HEK293 (cell line): Measurements from ENCODE around the gene ADGRL1.

Experiments
- CTCF ChIA-PET: fragments of 350-600 bp; formaldehyde crosslinking; extraction: SDS; loops from one replicate; lab custom pipeline; 2021; ENCODE audit warnings: antibody characterized with exemption; lab: Yijun Ruan, JAX
- POLR2A ChIA-PET: fragments of 300-600 bp; formaldehyde crosslinking; extraction: SDS; loops from one replicate; lab custom pipeline; 2020; ENCODE audit warnings: antibody characterized with exemption, inconsistent platforms; lab: Yijun Ruan, JAX
- H3K27ac ChIP-seq: fragments of 200-500 bp; sonication (Bioruptor generic); 2 replicates; pipeline ENCODE4 v1.5.1; 2014; ENCODE audit warnings: low read depth, low read length, control low read depth, inconsistent platforms; ENCODE audit errors: extremely low read depth
- H3K36me3 ChIP-seq, 2 experiments: fragments of 200-500 bp in 1 of 2; sonication (Bioruptor generic) in 1 of 2; 1 replicate in 1 of 2; 2 replicates in 1 of 2; pipeline ENCODE4 v1.5.1; 2014 to 2017; ENCODE audit warnings: inconsistent platforms in 2 of 2, low read length in 2 of 2; ENCODE audit not compliant: control insufficient read depth in 2 of 2, insufficient read depth in 1 of 2
- H3K4me1 ChIP-seq: fragments of 200-500 bp; sonication (Bioruptor generic); 2 replicates; pipeline ENCODE4 v1.5.1; 2014; ENCODE audit warnings: mild to moderate bottlenecking, low read length, inconsistent platforms; ENCODE audit not compliant: control insufficient read depth, insufficient read depth
- H3K4me3 ChIP-seq: 2 replicates; pipeline ENCODE4 v1.5.1; 2011; ENCODE audit warnings: low read depth, mild to moderate bottlenecking, control low read depth, low read length, moderate library complexity
- H3K9me3 ChIP-seq: fragments of 200-500 bp; sonication (Bioruptor generic); 2 replicates; pipeline ENCODE4 v1.5.1; 2014; ENCODE audit warnings: low read depth, low read length, inconsistent platforms; ENCODE audit not compliant: control insufficient read depth, insufficient read depth
- BCL6B ChIP-seq: fragments of 450-650 bp; formaldehyde crosslinking; IDR thresholded peaks from 2 replicates; pipeline ENCODE4 v1.5.1; 2017; ENCODE audit warnings: missing biosample characterization, missing genetic modification characterization
- GLIS1 ChIP-seq: fragments of 450-650 bp; formaldehyde crosslinking; IDR thresholded peaks from 2 replicates; pipeline ENCODE4 v1.5.1; 2016; ENCODE audit warnings: missing biosample characterization, missing genetic modification characterization
- KLF10 ChIP-seq: fragments of 450-650 bp; IDR thresholded peaks from 2 replicates; pipeline ENCODE4 v1.5.1; 2018; ENCODE audit warnings: missing biosample characterization, mild to moderate bottlenecking, missing genetic modification characterization
- REPIN1 ChIP-seq: fragments of 450-650 bp; formaldehyde crosslinking; IDR thresholded peaks from 2 replicates; pipeline ENCODE4 v1.5.1; 2017; ENCODE audit warnings: missing biosample characterization, missing genetic modification characterization, low read depth
- SETDB1 ChIP-seq: IDR thresholded peaks from one replicate; pipeline ENCODE4 v1.6.1; 2017; ENCODE audit warnings: mild to moderate bottlenecking, low read length, moderate library complexity, mixed read lengths; ENCODE audit not compliant: insufficient read length
- TCF7L2 ChIP-seq: IDR thresholded peaks from 2 replicates; pipeline ENCODE4 v1.6.1; 2011; ENCODE audit warnings: low read depth, mild to moderate bottlenecking, inconsistent platforms, low read length, moderate library complexity, borderline replicate concordance
- ZBTB44 ChIP-seq: fragments of 450-650 bp; IDR thresholded peaks from 2 replicates; pipeline ENCODE4 v1.5.1; 2018; ENCODE audit warnings: missing biosample characterization, mild to moderate bottlenecking, missing genetic modification characterization
- ZBTB48 ChIP-seq: fragments of 450-650 bp; formaldehyde crosslinking; IDR thresholded peaks from 2 replicates; pipeline ENCODE4 v1.5.1; 2016; ENCODE audit warnings: missing biosample characterization, missing genetic modification characterization
- ZBTB7A ChIP-seq: fragments of 450-650 bp; formaldehyde crosslinking; IDR thresholded peaks from 2 replicates; pipeline ENCODE4 v1.5.1; 2016; ENCODE audit warnings: low read depth, missing biosample characterization, missing genetic modification characterization
- ZNF121 ChIP-seq: fragments of 450-650 bp; formaldehyde crosslinking; IDR thresholded peaks from 2 replicates; pipeline ENCODE4 v1.5.1; 2016; ENCODE audit warnings: missing biosample characterization, missing genetic modification characterization
- ZNF175 ChIP-seq: fragments of 450-650 bp; formaldehyde crosslinking; IDR thresholded peaks from 2 replicates; pipeline ENCODE4 v1.5.1; 2016; ENCODE audit warnings: missing biosample characterization, missing genetic modification characterization
- ZNF366 ChIP-seq: fragments of 450-650 bp; formaldehyde crosslinking; conservative IDR thresholded peaks from 2 replicates; pipeline ENCODE4 v1.5.1; 2016; ENCODE audit warnings: missing biosample characterization, missing genetic modification characterization
- ZNF398 ChIP-seq: fragments of 450-650 bp; formaldehyde crosslinking; IDR thresholded peaks from 2 replicates; pipeline ENCODE4 v1.5.1; 2017; ENCODE audit warnings: missing biosample characterization, missing genetic modification characterization
- ZNF449 ChIP-seq: fragments of 450-650 bp; formaldehyde crosslinking; IDR thresholded peaks from 2 replicates; pipeline ENCODE4 v1.5.1; 2017; ENCODE audit warnings: missing biosample characterization, mild to moderate bottlenecking, missing genetic modification characterization, moderate library complexity
- ZNF513 ChIP-seq: fragments of 450-650 bp; IDR thresholded peaks from 2 replicates; pipeline ENCODE4 v1.5.1; 2018; ENCODE audit warnings: missing biosample characterization, missing genetic modification characterization
- ZNF548 ChIP-seq: fragments of 450-650 bp; formaldehyde crosslinking; IDR thresholded peaks from 2 replicates; pipeline ENCODE4 v1.5.1; 2016; ENCODE audit warnings: missing biosample characterization, missing genetic modification characterization
- ZNF561 ChIP-seq: fragments of 450-650 bp; IDR thresholded peaks from 2 replicates; pipeline ENCODE4 v1.5.1; 2018; ENCODE audit warnings: missing biosample characterization, missing genetic modification characterization, borderline replicate concordance
- ZSCAN18 ChIP-seq: fragments of 450-650 bp; formaldehyde crosslinking; IDR thresholded peaks from 2 replicates; pipeline ENCODE4 v1.5.1; 2016; ENCODE audit warnings: missing biosample characterization, missing genetic modification characterization

Gene ADGRL1

GRCh38 chr19:14111486-14111885, 94.5 kb downstream of the ADGRL1 start:
- H3K27ac ChIP-seq, result no peak overlapping the region
- no peaks in the 10 kb centered on the region for H3K9me3 ChIP-seq
- H3K4me1 ChIP-seq, result peaks cover 9% of the 10 kb centered on the region
- ChIA-PET POLR2A (interaction anchor here (1.2 to 1.5 kb wide), 2 partner anchors 15 to 25 kb away, joined by 3 to 4 read pairs; partner anchors contain the start of gene ASF1B), CTCF (interaction anchor here (0.5 to 0.6 kb wide), 2 partner anchors 39 to 195 kb away, joined by 3 to 4 read pairs; no protein-coding TSS in a partner anchor)
- peaks cover 0 to 14% of the 10 kb centered on the region in 2 experiments; a peak in 2 of 3 replicates for H3K36me3 ChIP-seq
- peak; percentile 93 for TF ChIP-seq ZNF121 (tag by site-specific recombination)
- no peak for TF ChIP-seq ZNF548 (tag by site-specific recombination)
- no peak overlapping the region for H3K4me3 ChIP-seq

DNA sequence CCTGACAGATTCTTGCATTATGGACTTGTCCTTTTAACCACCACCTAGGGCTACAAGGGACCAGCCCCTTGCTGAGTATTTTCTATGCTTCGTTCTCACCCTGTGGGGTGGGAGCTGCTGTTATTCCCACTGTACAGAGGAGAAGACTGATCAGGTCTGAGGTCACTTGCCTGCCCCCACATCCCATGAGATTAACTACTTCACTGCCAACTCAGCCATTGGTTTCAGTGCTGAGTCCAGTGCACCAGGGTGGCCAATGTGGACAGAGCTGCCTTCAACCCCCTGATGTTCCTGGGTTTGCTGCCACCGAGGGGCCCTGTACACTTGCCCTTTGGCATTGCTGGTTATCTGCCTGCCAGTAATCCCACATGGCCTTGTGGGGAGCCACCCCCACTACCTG, 95.3 kb downstream of the ADGRL1 start:
- Histone ChIP-seq H3K27ac (no peak overlapping the region), H3K36me3 (peaks cover under 1 to 21% of the 10 kb centered on the region in 2 experiments; a peak in 2 of 3 replicates), H3K4me1 (peaks cover 9% of the 10 kb centered on the region), H3K9me3 (no peaks in the 10 kb centered on the region), H3K4me3 (no peak overlapping the region)
- ChIA-PET CTCF (interaction anchor here (1.8 kb wide), 1 partner anchor 231 kb away, joined by 4 read pairs; no protein-coding TSS in a partner anchor), POLR2A (interaction anchor here (0.6 to 1.5 kb wide), 2 partner anchors 26 to 27 kb away, joined by 3 to 4 read pairs; partner anchors contain the start of gene ASF1B)
- no peak for TF ChIP-seq ZBTB48 (tag by site-specific recombination)
- TF ChIP-seq GLIS1 (tag by site-specific recombination), result peak; percentile 42

- Histone ChIP-seq H3K36me3 (peaks cover 11 to 40% of the 10 kb centered on the region in 2 experiments; a peak in 2 of 3 replicates), H3K27ac (no peak overlapping the region), H3K4me3 (no peak overlapping the region), H3K9me3 (no peaks in the 10 kb centered on the region), H3K4me1 (peaks cover 3% of the 10 kb centered on the region)
- POLR2A ChIA-PET, result no interaction called here
- CTCF ChIA-PET, result interaction anchor here (0.8 kb wide), 1 partner anchor 238 kb away, joined by 3 read pairs; no protein-coding TSS in a partner anchor
- TF ChIP-seq ZNF513 (tag by site-specific recombination) (no peak), BCL6B (tag by site-specific recombination) (no peak), TCF7L2 (no peak), ZBTB44 (tag by site-specific recombination) (no peak), SETDB1 (no peak), ZNF366 (tag by site-specific recombination) (no peak), ZNF561 (no peak), ZNF548 (tag by site-specific recombination) (no peak), ZNF449 (tag by site-specific recombination) (no peak), ZSCAN18 (no peak), REPIN1 (no peak), ZNF175 (tag by site-specific recombination) (no peak), ZNF398 (tag by site-specific recombination) (no peak), ZBTB7A (no peak), KLF10 (tag by site-specific recombination) (no peak)
These were observed 98.1 kb downstream of the ADGRL1 start for GRCh38 chr19:14107581-14108461.
